ENCODE results near the gene ART1.

ART1 gene

DNA sequence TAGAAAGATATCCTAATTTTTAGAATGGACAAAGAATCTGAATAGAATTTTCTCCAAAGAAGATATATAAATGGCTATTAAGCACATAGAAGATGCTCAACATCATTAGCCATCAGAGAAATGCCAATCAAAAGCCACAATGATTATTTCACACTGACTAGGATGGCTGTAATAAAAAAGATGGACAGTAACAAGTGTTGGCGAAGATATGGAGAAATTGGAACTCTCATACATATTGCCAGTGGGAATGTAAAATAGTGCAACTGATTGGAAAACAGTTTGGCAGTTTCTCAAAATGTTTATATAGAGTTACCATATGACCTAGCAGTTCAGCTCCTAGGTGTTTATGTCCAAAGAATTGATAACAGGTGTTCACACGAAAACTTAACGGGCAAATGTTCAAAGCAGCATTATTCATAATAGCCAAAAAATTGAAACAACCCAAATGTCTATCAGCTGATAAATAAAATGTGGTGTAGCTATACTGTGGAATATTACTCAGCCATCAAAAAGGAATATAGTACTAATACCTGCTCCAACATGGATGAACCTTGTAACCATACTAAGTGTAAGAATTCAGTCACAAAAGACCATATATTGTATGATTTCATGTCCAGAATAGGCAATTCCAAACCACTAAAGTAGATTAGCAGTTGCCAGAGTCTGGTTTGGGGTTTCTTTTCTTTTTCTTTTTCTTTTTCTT lies 32.8 kb upstream of the ART1 start:
- H3K27ac ChIP-seq: no peak overlapping the region
- TF ChIP-seq, protein P1, sequence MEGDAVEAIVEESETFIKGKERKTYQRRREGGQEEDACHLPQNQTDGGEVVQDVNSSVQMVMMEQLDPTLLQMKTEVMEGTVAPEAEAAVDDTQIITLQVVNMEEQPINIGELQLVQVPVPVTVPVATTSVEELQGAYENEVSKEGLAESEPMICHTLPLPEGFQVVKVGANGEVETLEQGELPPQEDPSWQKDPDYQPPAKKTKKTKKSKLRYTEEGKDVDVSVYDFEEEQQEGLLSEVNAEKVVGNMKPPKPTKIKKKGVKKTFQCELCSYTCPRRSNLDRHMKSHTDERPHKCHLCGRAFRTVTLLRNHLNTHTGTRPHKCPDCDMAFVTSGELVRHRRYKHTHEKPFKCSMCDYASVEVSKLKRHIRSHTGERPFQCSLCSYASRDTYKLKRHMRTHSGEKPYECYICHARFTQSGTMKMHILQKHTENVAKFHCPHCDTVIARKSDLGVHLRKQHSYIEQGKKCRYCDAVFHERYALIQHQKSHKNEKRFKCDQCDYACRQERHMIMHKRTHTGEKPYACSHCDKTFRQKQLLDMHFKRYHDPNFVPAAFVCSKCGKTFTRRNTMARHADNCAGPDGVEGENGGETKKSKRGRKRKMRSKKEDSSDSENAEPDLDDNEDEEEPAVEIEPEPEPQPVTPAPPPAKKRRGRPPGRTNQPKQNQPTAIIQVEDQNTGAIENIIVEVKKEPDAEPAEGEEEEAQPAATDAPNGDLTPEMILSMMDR (conservative IDR thresholded peaks at IDR 0.05): no peak

DNA sequence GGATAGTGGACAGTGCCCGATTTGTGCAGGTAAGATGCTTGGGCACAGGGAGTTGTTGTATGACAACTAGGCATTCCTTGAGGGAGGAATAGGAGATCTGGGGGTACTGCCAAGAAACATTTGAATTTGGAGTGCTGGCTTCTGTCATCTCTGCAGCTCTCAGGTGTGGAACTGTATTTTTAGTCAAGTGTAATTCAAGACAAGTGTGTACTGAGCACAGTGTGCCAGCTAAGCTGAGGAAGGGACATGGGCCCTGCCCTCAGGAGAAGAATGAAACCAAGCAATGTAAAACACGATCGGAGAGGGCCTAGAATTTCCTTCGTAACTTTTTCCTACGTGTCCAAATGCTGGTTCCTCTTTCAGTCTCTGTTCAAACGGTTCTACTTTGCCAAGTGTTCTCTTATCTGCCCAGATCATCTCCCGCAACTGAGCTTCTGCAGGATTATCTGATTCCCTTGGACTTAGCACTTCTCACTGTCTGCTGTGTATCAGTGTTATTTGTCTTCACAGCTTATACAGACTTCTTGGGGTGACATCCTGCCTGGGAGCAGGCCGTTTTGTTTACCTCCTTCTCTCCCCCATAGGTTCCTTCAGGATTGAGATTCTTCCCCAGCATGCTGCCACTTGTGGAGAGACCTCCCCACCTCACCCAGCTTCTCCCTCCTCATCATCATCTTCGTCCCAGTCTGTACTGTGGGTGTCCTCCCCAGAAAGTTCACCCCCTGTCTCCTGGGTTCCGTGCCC lies 30.8 kb upstream of the ART1 start:
- H3K27ac ChIP-seq: no peak overlapping the region
- TF ChIP-seq, protein P1 (conservative IDR thresholded peaks at IDR 0.05): no peak

DNA sequence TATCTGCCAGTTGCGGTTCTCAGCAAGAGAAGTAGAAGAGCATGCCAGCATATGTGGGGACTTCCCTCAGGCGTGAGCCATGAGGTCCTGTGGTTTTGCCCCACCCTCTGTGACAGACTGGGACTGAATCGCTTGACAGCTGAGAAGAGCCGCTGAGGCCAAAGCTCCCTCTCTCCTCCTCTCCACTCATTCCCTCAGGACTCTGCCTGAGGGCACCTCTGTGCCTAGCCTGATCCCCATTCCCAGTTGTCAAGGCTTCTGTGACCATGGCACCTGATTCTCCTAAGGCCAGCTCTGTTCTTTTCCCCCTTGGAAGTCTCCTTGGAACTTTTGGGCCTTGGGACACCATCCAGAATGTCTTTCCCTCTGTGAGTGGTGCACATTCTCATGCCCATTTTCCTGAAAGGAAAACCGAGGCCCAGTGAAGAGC lies 30.2 kb upstream of the ART1 start:
- H3K27ac ChIP-seq: no peak overlapping the region
- TF ChIP-seq, protein P1 (conservative IDR thresholded peaks at IDR 0.05): no peak

DNA sequence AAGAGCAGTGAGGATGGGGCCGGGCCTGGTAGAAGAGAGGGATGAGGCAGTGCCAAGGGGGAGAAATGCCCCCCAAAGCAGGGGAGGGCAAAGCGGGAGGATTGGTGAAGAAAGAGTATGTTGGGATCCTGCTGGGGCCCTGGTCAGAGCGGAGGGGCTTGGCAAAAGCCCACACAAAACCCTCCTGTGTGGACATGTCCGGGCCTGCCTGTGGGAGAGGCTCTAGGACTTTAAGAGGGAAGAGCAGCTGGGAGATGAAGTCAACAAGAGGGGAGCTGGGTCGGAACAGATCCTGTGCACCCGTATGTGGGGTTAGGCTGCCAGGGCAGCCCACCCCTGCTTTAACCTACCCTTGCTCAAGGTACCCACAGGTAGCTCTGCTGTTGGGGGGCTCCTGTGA lies 28.9 kb upstream of the ART1 start:
- no peak overlapping the region for H3K27ac ChIP-seq
- TF ChIP-seq, protein P1 (conservative IDR thresholded peaks at IDR 0.05): no peak

DNA sequence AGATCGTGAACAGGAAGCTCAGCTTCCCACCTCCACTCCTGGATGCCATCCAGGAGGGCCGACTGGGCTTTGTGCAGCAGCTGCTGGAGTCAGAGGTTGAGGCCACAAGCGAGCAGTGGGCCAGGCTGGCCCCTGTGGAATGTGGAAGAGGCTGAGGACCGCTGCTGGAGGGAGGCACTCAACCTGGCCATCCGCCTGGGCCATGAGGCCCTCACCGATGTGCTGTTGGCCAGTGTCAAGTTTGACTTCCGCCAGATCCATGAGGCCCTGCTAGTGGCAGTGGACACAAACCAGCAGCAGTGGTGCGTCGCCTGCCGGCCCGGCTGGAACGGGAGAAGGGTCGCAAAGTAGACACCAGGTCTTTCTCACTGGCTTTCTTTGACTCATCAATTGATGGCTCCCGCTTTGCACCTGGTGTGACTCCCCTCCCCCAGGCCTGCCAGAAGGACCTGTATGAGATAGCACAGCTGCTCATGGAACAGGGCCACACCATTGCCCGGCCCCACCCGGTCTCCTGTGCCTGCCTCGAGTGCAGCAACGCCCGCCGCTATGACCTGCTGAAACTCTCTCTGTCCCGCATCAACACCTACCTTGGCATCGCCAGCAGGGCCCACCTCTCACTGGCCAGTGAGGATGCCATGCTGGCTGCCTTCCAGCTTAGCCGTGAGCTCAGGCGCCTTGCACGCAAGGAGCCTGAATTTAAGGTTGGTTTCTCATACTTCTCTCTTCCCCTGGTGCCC lies 28.0 kb upstream of the ART1 start:
- TF ChIP-seq, protein P1 (conservative IDR thresholded peaks at IDR 0.05): no peak
- H3K27ac ChIP-seq: no peak overlapping the region

DNA sequence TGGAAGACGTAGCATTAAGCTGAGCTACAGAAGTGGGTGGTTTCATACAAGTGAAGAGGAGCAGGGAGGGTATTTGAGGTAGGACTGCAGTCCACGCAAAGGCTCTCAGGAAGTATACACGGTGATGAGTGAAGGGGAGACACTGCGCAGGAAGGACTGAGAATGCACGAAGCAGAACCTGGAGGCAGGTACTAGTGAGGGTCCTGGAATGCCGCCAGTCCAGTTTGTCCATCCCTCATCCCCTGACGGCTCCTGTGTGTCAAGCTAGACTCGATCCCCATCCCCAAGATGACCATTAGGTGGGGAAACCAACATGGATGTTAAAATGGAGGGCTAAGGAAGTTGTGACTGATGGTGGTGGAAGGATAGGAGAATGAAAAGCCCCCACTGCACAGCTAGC lies 26.9 kb upstream of the ART1 start:
- TF ChIP-seq, protein P1 (conservative IDR thresholded peaks at IDR 0.05): no peak
- no peak overlapping the region for H3K27ac ChIP-seq

DNA sequence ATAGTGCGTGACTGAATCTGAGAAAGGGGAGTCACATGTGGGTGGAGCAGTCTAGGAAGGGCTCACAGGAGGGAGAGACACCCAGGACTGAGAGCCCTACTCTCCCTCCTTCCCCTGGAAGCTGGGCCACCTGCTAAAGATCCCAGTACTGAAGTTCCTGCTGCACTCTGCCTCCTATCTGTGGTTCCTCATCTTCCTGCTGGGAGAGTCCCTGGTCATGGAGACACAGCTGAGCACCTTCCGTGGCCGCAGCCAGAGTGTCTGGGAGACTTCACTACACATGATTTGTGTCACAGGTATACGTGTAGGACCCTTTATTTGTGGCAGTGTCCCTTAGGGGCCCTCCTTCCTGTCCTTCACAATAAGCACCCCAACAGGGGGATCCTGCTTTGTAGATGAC lies 22.4 kb upstream of the ART1 start:
- TF ChIP-seq, protein P1 (conservative IDR thresholded peaks at IDR 0.05): no peak
- H3K27ac ChIP-seq: no peak overlapping the region

All from VCaP (cell line).